HepG2 (cell line): Measurements from ENCODE around the gene CHST3. TPM values are rescaled to one million over a fixed set of nuclear protein-coding genes. Genes with fewer than 3 reads are reported as not detected.

Source experiments
- DPF2 ChIP-seq: sonication (generic); formaldehyde crosslinking; IDR thresholded peaks from 2 replicates; pipeline ENCODE4 v1.4.0; 2020; ENCODE audit warnings: mild to moderate bottlenecking, low read depth, missing genetic modification reagents, borderline replicate concordance
- E2F5 ChIP-seq: sonication (generic); formaldehyde crosslinking; conservative IDR thresholded peaks from 2 replicates; pipeline ENCODE4 v1.4.0; 2020; ENCODE audit warnings: missing genetic modification reagents
- FOXJ3 ChIP-seq: sonication (generic); formaldehyde crosslinking; IDR thresholded peaks from 2 replicates; pipeline ENCODE4 v1.4.0; 2020; ENCODE audit warnings: missing genetic modification reagents, mild to moderate bottlenecking, borderline replicate concordance
- GTF2F1 ChIP-seq: fragments of 150-350 bp; IDR thresholded peaks from 2 replicates; pipeline ENCODE4 v1.6.1; 2014; ENCODE audit warnings: low read length
- HHEX ChIP-seq: IDR thresholded peaks from 2 replicates; pipeline ENCODE4 v1.6.1; 2016; ENCODE audit warnings: control low read depth
- KAT8 ChIP-seq: IDR thresholded peaks from 2 replicates; pipeline ENCODE4 v1.6.1; 2016; ENCODE audit warnings: missing genetic modification reagents, missing compliant biosample characterization
- NCOA5 ChIP-seq: sonication (generic); formaldehyde crosslinking; IDR thresholded peaks from 2 replicates; pipeline ENCODE4 v1.4.0; 2020; ENCODE audit warnings: missing genetic modification reagents
- NFKB2 ChIP-seq: sonication (generic); formaldehyde crosslinking; IDR thresholded peaks from 2 replicates; pipeline ENCODE4 v1.4.0; 2020; ENCODE audit warnings: missing genetic modification reagents, borderline replicate concordance
- NKX3-1 ChIP-seq: sonication (generic); formaldehyde crosslinking; IDR thresholded peaks from 2 replicates; pipeline ENCODE4 v1.5.0; 2020; ENCODE audit warnings: missing genetic modification reagents
- NRL ChIP-seq: sonication (generic); formaldehyde crosslinking; IDR thresholded peaks from 2 replicates; pipeline ENCODE4 v1.5.0; 2020; ENCODE audit warnings: missing genetic modification reagents, mild to moderate bottlenecking, moderate library complexity, borderline replicate concordance
- PATZ1 ChIP-seq: sonication (generic); formaldehyde crosslinking; IDR thresholded peaks from 2 replicates; pipeline ENCODE4 v1.4.0; 2020; ENCODE audit warnings: missing genetic modification reagents
- PCBP1 ChIP-seq: fragments of 200-400 bp; formaldehyde crosslinking; IDR thresholded peaks from 2 replicates; pipeline ENCODE4 v1.6.1; 2017; ENCODE audit warnings: mild to moderate bottlenecking, low read depth, low read length, borderline replicate concordance
- RARA ChIP-seq: IDR thresholded peaks from 2 replicates; pipeline ENCODE4 v1.6.1; 2016; ENCODE audit warnings: missing genetic modification reagents, missing compliant biosample characterization
- SP4 ChIP-seq: sonication (generic); formaldehyde crosslinking; IDR thresholded peaks from 2 replicates; pipeline ENCODE4 v1.8.1; 2023; ENCODE audit warnings: mild to moderate bottlenecking, missing genetic modification reagents
- TAF1 ChIP-seq: sonication (generic); formaldehyde crosslinking; IDR thresholded peaks from 2 replicates; pipeline ENCODE4 v1.4.0; 2020; ENCODE audit warnings: missing genetic modification reagents
- THAP7 ChIP-seq: sonication (generic); formaldehyde crosslinking; IDR thresholded peaks from 2 replicates; pipeline ENCODE4 v1.8.1; 2023; ENCODE audit warnings: mild to moderate bottlenecking, missing genetic modification reagents
- TOPORS ChIP-seq: sonication (generic); formaldehyde crosslinking; IDR thresholded peaks from 2 replicates; pipeline ENCODE4 v1.8.0; 2023; ENCODE audit warnings: mild to moderate bottlenecking, missing genetic modification reagents
- ZFY ChIP-seq: sonication (generic); formaldehyde crosslinking; IDR thresholded peaks from 2 replicates; pipeline ENCODE4 v1.4.0; 2020; ENCODE audit warnings: missing genetic modification reagents
- ZNF12 ChIP-seq: sonication (generic); formaldehyde crosslinking; IDR thresholded peaks from 2 replicates; pipeline ENCODE4 v1.5.0; 2020; ENCODE audit warnings: missing genetic modification reagents
- ZNF138 ChIP-seq: sonication (generic); formaldehyde crosslinking; IDR thresholded peaks from 2 replicates; pipeline ENCODE4 v1.5.0; 2020; ENCODE audit warnings: mild to moderate bottlenecking, low read depth, missing genetic modification reagents
- ZNF160 ChIP-seq: sonication (generic); formaldehyde crosslinking; IDR thresholded peaks from 2 replicates; pipeline ENCODE4 v1.8.0; 2022; ENCODE audit warnings: mild to moderate bottlenecking, inconsistent platforms, missing genetic modification reagents
- ZNF335 ChIP-seq: sonication (generic); formaldehyde crosslinking; IDR thresholded peaks from 2 replicates; pipeline ENCODE4 v1.4.0; 2020; ENCODE audit warnings: missing genetic modification reagents
- ZNF570 ChIP-seq: sonication (generic); formaldehyde crosslinking; IDR thresholded peaks from 2 replicates; pipeline ENCODE4 v1.4.0; 2020; ENCODE audit warnings: mild to moderate bottlenecking, missing genetic modification reagents, borderline replicate concordance
- ZNF574 ChIP-seq: sonication (generic); formaldehyde crosslinking; IDR thresholded peaks from 2 replicates; pipeline ENCODE4 v1.4.0; 2020; ENCODE audit warnings: missing genetic modification reagents
- polyA plus RNA-seq, 8 experiments: library from polyadenylated mRNA; depleted of rRNA in 3 of 8; stranded (reverse) in 7 of 8; unstranded in 1 of 8; fragments of >200 nt; fragmentation: Illumina TruSeq in 4 of 8; extraction: Trizol in 4 of 8; gene quantifications; 2 replicates each; pipeline versions ENCODE4 v1.2.1 to v1.2.3, GENCODE V29; 2011 to 2016; ENCODE audit warnings: low read depth in 4 of 8, missing spikeins in 1 of 8, mixed read lengths in 1 of 8; ENCODE audit not compliant: insufficient read depth in 1 of 8
- total RNA-seq, 5 experiments: library from RNA; depleted of rRNA; stranded (reverse); fragments of >200 nt; fragmentation: Illumina TruSeq; extraction: Trizol; gene quantifications; 2 replicates each; pipeline ENCODE4 v1.2.3, GENCODE V29; 2016; ENCODE audit warnings: low read depth in 1 of 5

CHST3 gene
- total and polyA plus RNA-seq, 2 of the 13 experiments (the other 11 are each of a cell fraction or from before 2014, with no cell fraction given): 7.2 to 18.7 TPM

- TF ChIP-seq ZNF335 (CRISPR knock-in tag) (no peak), NFKB2 (CRISPR knock-in tag) (peak; percentile 59; the same call in 1 of the 2 replicates), PATZ1 (CRISPR knock-in tag) (peak; percentile 55; the same call in 1 of the 2 replicates), NRL (CRISPR knock-in tag) (peak; percentile 54; the same call in 1 of the 2 replicates), GTF2F1 (no peak), ZNF160 (no peak), PCBP1 (0 out of 2 replicates have a peak, but pooled peaks have one; percentile 50), ZNF12 (CRISPR knock-in tag) (no peak; the same call in 1 of the 2 replicates), RARA (CRISPR knock-in tag) (no peak), FOXJ3 (CRISPR knock-in tag) (0 out of 2 replicates have a peak, but pooled peaks have one; percentile 54), NCOA5 (CRISPR knock-in tag) (no peak), SP4 (peak; percentile 46; the same call in 1 of the 2 replicates), ZNF138 (CRISPR knock-in tag) (peak; percentile 71; the same call in 1 of the 2 replicates), TAF1 (peak; percentile 65), DPF2 (CRISPR knock-in tag) (0 out of 2 replicates have a peak, but pooled peaks have one; percentile 48), ZNF574 (CRISPR knock-in tag) (peak; percentile 54), ZFY (CRISPR knock-in tag) (peak; percentile 84), THAP7 (CRISPR knock-in tag) (peak; percentile 85; the same call in 1 of the 2 replicates), TOPORS (CRISPR knock-in tag) (0 out of 2 replicates have a peak, but pooled peaks have one; percentile 57), KAT8 (CRISPR knock-in tag) (peak; percentile 24), NKX3-1 (CRISPR knock-in tag) (no peak), HHEX (CRISPR knock-in tag) (no peak), E2F5 (no peak), ZNF570 (CRISPR knock-in tag) (no peak)
Observed at GRCh38 chr10:72044417-72045041, 80.3 kb downstream of the CHST3 start (continued).
